HCT116 (cell line): ENCODE results near the gene GRK2. TPM values are rescaled to one million over a fixed set of nuclear protein-coding genes. Genes with fewer than 3 reads are reported as not detected.

Experiments
- ATAC-seq: fragments of 200-7000 bp; cut with Tn5 transposase; 2 replicates; pipeline ENCODE4 v1.9.1; 2020; ENCODE audit warnings: mild to moderate bottlenecking, moderate library complexity
- BruUV-seq: library from RNA; stranded (reverse); fragments of 400-500 nt; replicated peaks from 2 replicates; lab custom pipeline; 2021; lab: Mats Ljungman, UMichigan
- CTCF ChIA-PET: fragments of 300-600 bp; sonication (Branson Sonifier 250); formaldehyde crosslinking; loops from one replicate; lab custom pipeline; 2021; ENCODE audit warnings: antibody characterized with exemption; lab: Charles Lee
- POLR2A ChIA-PET: fragments of 300-600, 350-600 bp; sonication (Branson Sonifier 250); formaldehyde crosslinking; loops from one replicate; lab custom pipeline; 2021; ENCODE audit warnings: antibody characterized with exemption; lab: Charles Lee
- RAD21 ChIA-PET, 2 experiments: fragments of 300-600 bp; sonication (Branson Sonifier 250); formaldehyde crosslinking; loops; one replicate each; lab custom pipeline; 2023; ENCODE audit warnings: low total read pairs in 2 of 2; ENCODE audit not compliant: uncharacterized antibody in 2 of 2, unreplicated experiment in 2 of 2, low non-redundant PET in 1 of 2; lab: Charles Lee
- DNase-seq: peaks from one replicate; pipeline ENCODE4 v3.0.0-alpha.2; 2010; ENCODE audit warnings: low read depth, low spot score
- H2AFZ ChIP-seq: fragments of 200-600 bp; shearing (Covaris generic), sonication (generic); 2 replicates; pipeline ENCODE4 v1.6.1; 2017; ENCODE audit warnings: low read depth, mixed run types, mixed read lengths, antibody characterized with exemption, low read length; ENCODE audit not compliant: poor library complexity, severe bottlenecking
- H3K27ac ChIP-seq: 2 replicates; pipeline ENCODE4 v1.5.1; 2012; ENCODE audit warnings: low read depth, low read length
- H3K27me3 ChIP-seq: fragments of 200-600 bp; sonication (generic); 2 replicates; pipeline ENCODE4 v1.6.1; 2016; ENCODE audit warnings: mixed run types, low read length, mixed read lengths; ENCODE audit not compliant: insufficient read depth
- H3K36me3 ChIP-seq, 2 experiments: fragments of 200-500 bp in 1 of 2; fragments of 200-600 bp in 1 of 2; sonication (Bioruptor generic) in 1 of 2; sonication (generic) in 1 of 2; 2 replicates each; pipeline versions ENCODE4 v1.5.1 to v1.6.1; 2014 to 2016; ENCODE audit warnings: low read length in 2 of 2, inconsistent platforms in 1 of 2, mixed read lengths in 1 of 2, mixed run types in 1 of 2; ENCODE audit not compliant: insufficient read depth in 2 of 2, control insufficient read depth in 1 of 2
- H3K4me1 ChIP-seq, 2 experiments: fragments of 200-600 bp in 1 of 2; sonication (generic) in 1 of 2; 2 replicates each; pipeline versions ENCODE4 v1.5.1 to v1.6.1; 2012 to 2017; ENCODE audit warnings: low read length in 2 of 2, inconsistent platforms in 1 of 2, mild to moderate bottlenecking in 1 of 2, mixed read lengths in 1 of 2, mixed run types in 1 of 2, moderate library complexity in 1 of 2; ENCODE audit not compliant: insufficient read depth in 2 of 2, control insufficient read depth in 1 of 2
- H3K4me2 ChIP-seq: fragments of 200-600 bp; sonication (generic); 2 replicates; pipeline ENCODE4 v1.6.1; 2017; ENCODE audit warnings: mixed run types, low read length, mixed read lengths
- H3K4me3 ChIP-seq, 2 experiments: fragments of 200-600 bp in 1 of 2; sonication (generic) in 1 of 2; replicated peaks in 1 of 2; 2 replicates each; pipeline ENCODE4 v1.5.1; 2011 to 2016; ENCODE audit warnings: low read length in 2 of 2, control low read depth in 1 of 2, low read depth in 1 of 2, mild to moderate bottlenecking in 1 of 2, mixed read lengths in 1 of 2, mixed run types in 1 of 2
- H3K79me2 ChIP-seq: fragments of 200-600 bp; sonication (generic); 2 replicates; pipeline ENCODE4 v1.6.1; 2017; ENCODE audit warnings: mild to moderate bottlenecking, mixed run types, low read length, moderate library complexity, mixed read lengths; ENCODE audit not compliant: insufficient read depth
- H3K9ac ChIP-seq: fragments of 200-600 bp; sonication (generic); 2 replicates; pipeline ENCODE4 v1.6.1; 2016; ENCODE audit warnings: low read length, mixed read lengths
- H3K9me2 ChIP-seq: fragments of 200-600 bp; sonication (generic), shearing (Covaris generic); 2 replicates; pipeline ENCODE4 v1.6.1; 2017; ENCODE audit warnings: mixed run types, mild to moderate bottlenecking, moderate library complexity; ENCODE audit not compliant: insufficient read depth
- H3K9me3 ChIP-seq, 2 experiments: fragments of 200-500 bp in 1 of 2; fragments of 200-600 bp in 1 of 2; sonication (Bioruptor generic) in 1 of 2; sonication (generic) in 1 of 2; 2 replicates each; pipeline ENCODE4 v1.6.1; 2014 to 2017; ENCODE audit warnings: low read length in 2 of 2, mixed read lengths in 2 of 2, inconsistent platforms in 1 of 2, low read depth in 1 of 2, mild to moderate bottlenecking in 1 of 2, mixed run types in 1 of 2, moderate library complexity in 1 of 2; ENCODE audit not compliant: control insufficient read depth in 1 of 2, insufficient read depth in 1 of 2
- H4K20me1 ChIP-seq: fragments of 200-600 bp; sonication (generic), shearing (Covaris generic); 2 replicates; pipeline ENCODE4 v1.6.1; 2017; ENCODE audit warnings: mixed run types, mild to moderate bottlenecking, moderate library complexity; ENCODE audit not compliant: insufficient read depth
- ATF3 ChIP-seq: IDR thresholded peaks from 2 replicates; pipeline ENCODE4 v1.6.1; 2012
- CBX3 ChIP-seq: IDR thresholded peaks from 2 replicates; pipeline ENCODE4 v1.6.1; 2012; ENCODE audit warnings: low read depth
- CEBPB ChIP-seq: IDR thresholded peaks from 2 replicates; pipeline ENCODE4 v1.6.1; 2012; ENCODE audit warnings: low read depth
- EGR1 ChIP-seq: IDR thresholded peaks from 2 replicates; pipeline ENCODE4 v1.6.1; 2012; ENCODE audit warnings: low read depth
- ELF1 ChIP-seq: IDR thresholded peaks from 2 replicates; pipeline ENCODE4 v1.6.1; 2012; ENCODE audit warnings: low read depth, borderline replicate concordance
- EZH2 ChIP-seq: fragments of 200-600 bp; sonication (generic); IDR thresholded peaks from 2 replicates; pipeline ENCODE4 v1.6.1; 2017; ENCODE audit warnings: antibody characterized with exemption, mixed run types
- EZH2phosphoT487 ChIP-seq: fragments of 200-600 bp; IDR thresholded peaks from 2 replicates; pipeline ENCODE4 v1.6.1; 2018; ENCODE audit warnings: antibody characterized with exemption, borderline replicate concordance
- JUND ChIP-seq: IDR thresholded peaks from 2 replicates; pipeline ENCODE4 v1.6.1; 2012
- MAX ChIP-seq: IDR thresholded peaks from 2 replicates; pipeline ENCODE4 v1.6.1; 2012
- POLR2A ChIP-seq: IDR thresholded peaks from 2 replicates; pipeline ENCODE4 v1.7.0; 2011; ENCODE audit warnings: borderline replicate concordance; ENCODE audit not compliant: insufficient read depth, insufficient read length; ENCODE audit errors: extremely low read depth
- POLR2AphosphoS5 ChIP-seq: IDR thresholded peaks from 2 replicates; pipeline ENCODE4 v1.6.1; 2011; ENCODE audit warnings: mild to moderate bottlenecking, low read depth, low read length, moderate library complexity
- REST ChIP-seq: IDR thresholded peaks from 2 replicates; pipeline ENCODE4 v1.6.1; 2012; ENCODE audit warnings: low read depth
- SIN3A ChIP-seq: IDR thresholded peaks from 2 replicates; pipeline ENCODE4 v1.6.1; 2012; ENCODE audit warnings: low read depth
- SP1 ChIP-seq: IDR thresholded peaks from 2 replicates; pipeline ENCODE4 v1.6.1; 2012; ENCODE audit warnings: low read depth
- SRF ChIP-seq: IDR thresholded peaks from 2 replicates; pipeline ENCODE4 v1.6.1; 2012; ENCODE audit warnings: low read depth
- YY1 ChIP-seq: IDR thresholded peaks from 2 replicates; pipeline ENCODE4 v1.6.1; 2011; ENCODE audit warnings: low read length, low read depth, moderate library complexity, mild to moderate bottlenecking; ENCODE audit not compliant: insufficient replicate concordance; ENCODE audit errors: extremely low read depth
- ZBTB33 ChIP-seq: IDR thresholded peaks from 2 replicates; pipeline ENCODE4 v1.6.1; 2011; ENCODE audit warnings: mild to moderate bottlenecking, low read length, moderate library complexity; ENCODE audit not compliant: insufficient replicate concordance; ENCODE audit errors: extremely low read depth
- ZFX ChIP-seq: fragments of 450-650 bp; IDR thresholded peaks from 2 replicates; pipeline ENCODE4 v1.6.1; 2017
- ZNF274 ChIP-seq: fragments of 200-500 bp; sonication (Bioruptor generic); IDR thresholded peaks from 2 replicates; pipeline ENCODE4 v1.6.1; 2014; ENCODE audit warnings: mild to moderate bottlenecking, low read depth, low read length, inconsistent platforms
- intact Hi-C: fragments of 100-400 bp; cut with micrococcal nuclease; formaldehyde crosslinking; loops from 2 replicates; pipeline ENCODE4 v1.10.0; 2022
- total RNA-seq: library from RNA; stranded (reverse); gene quantifications from one replicate; pipeline ENCODE4 v1.2.1, GENCODE V29; 2021; ENCODE audit not compliant: unreplicated experiment
- TF ChIP-seq, protein P1 (sequence below), 3 experiments: fragments of 200-600 bp in 1 of 3; sonication (generic) in 1 of 3; IDR thresholded peaks in 2 of 3; conservative IDR thresholded peaks in 1 of 3; 2 replicates each; pipeline ENCODE4 v1.5.1; 2012 to 2017; ENCODE audit warnings: low read depth in 2 of 3, low read length in 2 of 3, antibody characterized with exemption in 1 of 3, borderline replicate concordance in 1 of 3, control low read depth in 1 of 3, mild to moderate bottlenecking in 1 of 3, mixed read lengths in 1 of 3, mixed run types in 1 of 3, moderate library complexity in 1 of 3; ENCODE audit not compliant: insufficient read depth in 1 of 3

GRK2 gene
- total RNA-seq, 1 experiment from 2014 or later: 83.0 TPM

DNA sequence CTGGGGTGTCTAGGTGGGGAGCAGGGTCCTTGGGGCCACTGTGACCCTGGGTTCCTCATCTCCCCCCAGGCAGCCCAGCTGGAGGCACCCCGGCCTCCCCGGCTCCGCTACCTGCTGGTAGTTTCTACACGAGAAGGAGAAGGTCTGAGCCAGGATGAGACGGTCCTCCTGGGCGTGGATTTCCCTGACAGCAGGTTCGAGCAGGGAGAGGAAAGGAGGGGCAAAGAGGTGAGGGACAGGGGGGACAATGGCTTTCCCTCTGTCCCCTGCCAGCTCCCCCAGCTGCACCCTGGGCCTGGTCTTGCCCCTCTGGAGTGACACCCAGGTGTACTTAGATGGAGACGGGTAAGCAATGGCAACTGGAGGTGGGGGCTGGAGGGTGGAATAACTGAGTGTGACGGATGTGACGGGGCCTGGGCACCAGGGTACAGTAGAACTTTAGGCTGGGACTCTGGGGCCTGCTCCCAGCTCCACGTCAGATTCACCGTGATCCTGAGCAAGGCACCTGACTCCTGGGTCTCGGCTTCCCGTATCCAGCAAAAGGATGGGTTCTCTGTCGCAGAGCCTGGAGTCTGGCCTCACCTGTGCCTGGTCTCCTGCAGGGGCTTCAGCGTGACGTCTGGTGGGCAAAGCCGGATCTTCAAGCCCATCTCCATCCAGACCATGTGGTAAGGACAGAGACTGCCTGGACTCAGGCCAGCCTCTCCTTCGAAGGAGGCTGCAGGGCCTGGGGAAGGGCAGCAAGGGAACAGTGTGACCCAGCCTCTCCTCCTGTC, 40.7 kb downstream of the GRK2 start:
- no peak for ATAC-seq
- Histone ChIP-seq H3K36me3 (peaks cover 0 to 9% of the 10 kb centered on the region in 2 experiments; a peak in 3 of 4 replicates), H2AFZ (no peak overlapping the region), H3K9ac (no peak overlapping the region), H3K9me2 (no peaks in the 10 kb centered on the region), H3K4me1 (peaks cover 21 to 32% of the 10 kb centered on the region in 2 experiments), H3K4me3 (no peak overlapping the region), H3K79me2 (peaks cover 10% of the 10 kb centered on the region)
- TF ChIP-seq EGR1 (no peak), ZBTB33 (no peak), SIN3A (no peak), EZH2phosphoT487 (no peak), ZNF274 (no peak), POLR2AphosphoS5 (no peak), SP1 (no peak), MAX (no peak), ZFX (no peak), ATF3 (no peak), REST (no peak), YY1 (no peak), CBX3 (no peak), CEBPB (no peak), SRF (no peak), JUND (no peak), EZH2 (no peak), ELF1 (no peak), POLR2A (no peak)
- TF ChIP-seq, protein P1, sequence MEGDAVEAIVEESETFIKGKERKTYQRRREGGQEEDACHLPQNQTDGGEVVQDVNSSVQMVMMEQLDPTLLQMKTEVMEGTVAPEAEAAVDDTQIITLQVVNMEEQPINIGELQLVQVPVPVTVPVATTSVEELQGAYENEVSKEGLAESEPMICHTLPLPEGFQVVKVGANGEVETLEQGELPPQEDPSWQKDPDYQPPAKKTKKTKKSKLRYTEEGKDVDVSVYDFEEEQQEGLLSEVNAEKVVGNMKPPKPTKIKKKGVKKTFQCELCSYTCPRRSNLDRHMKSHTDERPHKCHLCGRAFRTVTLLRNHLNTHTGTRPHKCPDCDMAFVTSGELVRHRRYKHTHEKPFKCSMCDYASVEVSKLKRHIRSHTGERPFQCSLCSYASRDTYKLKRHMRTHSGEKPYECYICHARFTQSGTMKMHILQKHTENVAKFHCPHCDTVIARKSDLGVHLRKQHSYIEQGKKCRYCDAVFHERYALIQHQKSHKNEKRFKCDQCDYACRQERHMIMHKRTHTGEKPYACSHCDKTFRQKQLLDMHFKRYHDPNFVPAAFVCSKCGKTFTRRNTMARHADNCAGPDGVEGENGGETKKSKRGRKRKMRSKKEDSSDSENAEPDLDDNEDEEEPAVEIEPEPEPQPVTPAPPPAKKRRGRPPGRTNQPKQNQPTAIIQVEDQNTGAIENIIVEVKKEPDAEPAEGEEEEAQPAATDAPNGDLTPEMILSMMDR (IDR thresholded peaks at IDR 0.05 in 2 of 3, conservative IDR thresholded peaks at IDR 0.05 in 1 of 3; ENCODE audit: borderline replicate concordance in 1 of 3, insufficient read depth in 1 of 3, low read depth in 2 of 3, low read length in 2 of 3): no peak
- TF ChIP-seq, all 23 proteins: peak for 0
- intact Hi-C loops: no loop called here
- Histone ChIP-seq H4K20me1 (no peaks in the 10 kb centered on the region), H3K27ac (no peak overlapping the region), H3K9me3 (no peaks in the 10 kb centered on the region), H3K27me3 (no peaks in the 10 kb centered on the region), H3K4me2 (no peak overlapping the region)
- ChIA-PET POLR2A (no interaction called here), CTCF (no interaction called here), RAD21 (no interaction called here)
- no peak for DNase-seq
- BruUV-seq: no TSS peak
